Liver (tissue), 9 donors: ENCODE measurements around the gene IFNA6. TPM values are rescaled to one million over a fixed set of nuclear protein-coding genes. Genes with fewer than 3 reads are reported as not detected.

Experiments used
- DNase-seq: peaks from one replicate; pipeline ENCODE4 v3.0.0-alpha.2; 2017; ENCODE audit warnings: low spot score
- H3K27ac ChIP-seq, 2 donors: one replicate each; pipeline ENCODE4 v1.7.0; 2013; ENCODE audit warnings: inconsistent platforms in 2 of 2, low read length in 2 of 2, control low read depth in 1 of 2, low read depth in 1 of 2, mild to moderate bottlenecking in 1 of 2
- H3K27me3 ChIP-seq, 4 donors: one replicate each; pipeline versions ENCODE4 v1.6.1 to v1.7.0; 2013; ENCODE audit warnings: low read length in 3 of 4, inconsistent platforms in 1 of 4, mild to moderate bottlenecking in 1 of 4, moderate library complexity in 1 of 4; ENCODE audit not compliant: control insufficient read depth in 4 of 4, insufficient read depth in 4 of 4
- H3K36me3 ChIP-seq, 4 donors: one replicate each; pipeline versions ENCODE4 v1.6.1 to v1.7.0; 2013; ENCODE audit warnings: low read length in 3 of 4, mild to moderate bottlenecking in 3 of 4, low read depth in 1 of 4, moderate library complexity in 1 of 4; ENCODE audit not compliant: control insufficient read depth in 4 of 4, insufficient read depth in 3 of 4
- H3K4me1 ChIP-seq, 4 donors: one replicate each; pipeline versions ENCODE4 v1.6.1 to v1.7.0; 2013; ENCODE audit warnings: low read length in 3 of 4, mild to moderate bottlenecking in 3 of 4, moderate library complexity in 1 of 4; ENCODE audit not compliant: control insufficient read depth in 4 of 4, insufficient read depth in 4 of 4
- H3K4me3 ChIP-seq, 3 donors: one replicate each; pipeline versions ENCODE4 v1.6.1 to v1.7.0; 2013; ENCODE audit warnings: low read length in 3 of 3, control low read depth in 1 of 3, low read depth in 1 of 3, mild to moderate bottlenecking in 1 of 3
- H3K9ac ChIP-seq, 2 donors: one replicate each; pipeline ENCODE4 v1.7.0; 2013; ENCODE audit warnings: low read length in 2 of 2, mild to moderate bottlenecking in 2 of 2, moderate library complexity in 2 of 2, control low read depth in 1 of 2, low read depth in 1 of 2
- H3K9me3 ChIP-seq, 4 donors: one replicate each; pipeline versions ENCODE4 v1.6.1 to v1.7.0; 2013; ENCODE audit warnings: low read length in 3 of 4; ENCODE audit not compliant: control insufficient read depth in 4 of 4
- EGR1 ChIP-seq, 2 donors: IDR thresholded peaks; 2 replicates each; pipeline ENCODE4 v1.6.1; 2016 to 2018; ENCODE audit warnings: antibody characterized with exemption in 2 of 2, low read depth in 2 of 2
- FOXA1 ChIP-seq: IDR thresholded peaks from 2 replicates; pipeline ENCODE4 v1.6.1; 2016; ENCODE audit warnings: antibody characterized with exemption
- FOXA2 ChIP-seq: IDR thresholded peaks from 2 replicates; pipeline ENCODE4 v1.6.1; 2016; ENCODE audit warnings: antibody characterized with exemption
- GABPA ChIP-seq, 2 donors: IDR thresholded peaks in 1 of 2; conservative IDR thresholded peaks in 1 of 2; 2 replicates each; pipeline ENCODE4 v1.6.1; 2016; ENCODE audit warnings: antibody characterized with exemption in 2 of 2, mild to moderate bottlenecking in 1 of 2, moderate library complexity in 1 of 2
- HNF4A ChIP-seq, 2 donors: conservative IDR thresholded peaks; 2 replicates each; pipeline ENCODE4 v1.6.1; 2016; ENCODE audit warnings: antibody characterized with exemption in 2 of 2, mild to moderate bottlenecking in 2 of 2
- HNF4G ChIP-seq: IDR thresholded peaks from 2 replicates; pipeline ENCODE4 v1.6.1; 2016; ENCODE audit warnings: antibody characterized with exemption
- JUND ChIP-seq, 2 donors: IDR thresholded peaks; 2 replicates each; pipeline ENCODE4 v1.6.1; 2016; ENCODE audit warnings: antibody characterized with exemption in 2 of 2
- NR2F2 ChIP-seq: IDR thresholded peaks from 2 replicates; pipeline ENCODE4 v1.6.1; 2016; ENCODE audit warnings: antibody characterized with exemption
- RAD21 ChIP-seq, 2 donors: IDR thresholded peaks; 2 replicates each; pipeline ENCODE4 v1.6.1; 2016; ENCODE audit warnings: antibody characterized with exemption in 2 of 2, mild to moderate bottlenecking in 2 of 2
- RXRA ChIP-seq, 2 donors: IDR thresholded peaks; 2 replicates each; pipeline ENCODE4 v1.6.1; 2017 to 2018; ENCODE audit warnings: antibody characterized with exemption in 2 of 2, mild to moderate bottlenecking in 1 of 2
- SP1 ChIP-seq: IDR thresholded peaks from 2 replicates; pipeline ENCODE4 v1.6.1; 2018; ENCODE audit warnings: antibody characterized with exemption, mild to moderate bottlenecking
- TAF1 ChIP-seq: conservative IDR thresholded peaks from 2 replicates; pipeline ENCODE4 v1.6.1; 2016; ENCODE audit warnings: antibody characterized with exemption, mild to moderate bottlenecking
- YY1 ChIP-seq: IDR thresholded peaks from 2 replicates; pipeline ENCODE4 v1.6.1; 2016; ENCODE audit warnings: antibody characterized with exemption, mild to moderate bottlenecking
- ZBTB33 ChIP-seq: IDR thresholded peaks from 2 replicates; pipeline ENCODE4 v1.6.1; 2016; ENCODE audit warnings: antibody characterized with exemption
- WGBS: extraction: QIAGEN DNeasy Blood & Tissue Kit; methylation state at CpG from one replicate; pipeline ENCODE4 v1.1.7; 2013; 5-methylcytosine and 5-hydroxymethylcytosine counted together
- polyA plus RNA-seq, 2 donors: library from polyadenylated mRNA; stranded (reverse) in 1 of 2; unstranded in 1 of 2; fragments of 200-250 nt in 1 of 2; fragments of >200 nt in 1 of 2; fragmentation: Nextera tagmentation in 1 of 2; extraction: Ambion mirVana in 1 of 2; gene quantifications; one replicate each; pipeline versions ENCODE4 v1.2.1 to v1.2.3, GENCODE V29; 2013 to 2015
- total RNA-seq, 2 donors: library from RNA; depleted of rRNA; stranded (reverse); fragments of >200 nt; gene quantifications; one replicate each; pipeline ENCODE4 v1.2.3, GENCODE V29; 2014
- TF ChIP-seq, protein P1 (sequence below): IDR thresholded peaks from 2 replicates; pipeline ENCODE4 v1.6.1; 2016; ENCODE audit warnings: antibody characterized with exemption, mild to moderate bottlenecking
- TF ChIP-seq, protein P2 (sequence below): IDR thresholded peaks from 2 replicates; pipeline ENCODE4 v1.6.1; 2016; ENCODE audit warnings: antibody characterized with exemption
- TF ChIP-seq, protein P3 (sequence below): IDR thresholded peaks from 2 replicates; pipeline ENCODE4 v1.6.1; 2016; ENCODE audit warnings: antibody characterized with exemption
- TF ChIP-seq, protein P4 (sequence below): fragments of 150-350 bp; IDR thresholded peaks from 2 replicates; pipeline ENCODE4 v1.5.1; 2017; ENCODE audit warnings: improper control_type of control experiment, low read depth, low read length; ENCODE audit not compliant: missing input control
- donor health status: healthy.
- donor health status: healthy.
- donor health status: healthy.
- donor health status: healthy.
- donor health status: healthy.

Gene IFNA6
- total and polyA plus RNA-seq, 4 donors, result not detected

- Histone ChIP-seq H3K36me3 (no peaks in the 10 kb centered on the region), H3K9me3 (no peaks in the 10 kb centered on the region), H3K27ac (no peak overlapping the region), H3K4me3 (no peak overlapping the region), H3K27me3 (no peaks in the 10 kb centered on the region), H3K4me1 (peaks cover 6 to 20% (median 16%) of the 10 kb centered on the region in 4 donors), H3K9ac (no peak overlapping the region)
- 37% methylated on average over 2 of the region's 2 CpGs for WGBS
- no peak for DNase-seq
- TF ChIP-seq, protein P1, sequence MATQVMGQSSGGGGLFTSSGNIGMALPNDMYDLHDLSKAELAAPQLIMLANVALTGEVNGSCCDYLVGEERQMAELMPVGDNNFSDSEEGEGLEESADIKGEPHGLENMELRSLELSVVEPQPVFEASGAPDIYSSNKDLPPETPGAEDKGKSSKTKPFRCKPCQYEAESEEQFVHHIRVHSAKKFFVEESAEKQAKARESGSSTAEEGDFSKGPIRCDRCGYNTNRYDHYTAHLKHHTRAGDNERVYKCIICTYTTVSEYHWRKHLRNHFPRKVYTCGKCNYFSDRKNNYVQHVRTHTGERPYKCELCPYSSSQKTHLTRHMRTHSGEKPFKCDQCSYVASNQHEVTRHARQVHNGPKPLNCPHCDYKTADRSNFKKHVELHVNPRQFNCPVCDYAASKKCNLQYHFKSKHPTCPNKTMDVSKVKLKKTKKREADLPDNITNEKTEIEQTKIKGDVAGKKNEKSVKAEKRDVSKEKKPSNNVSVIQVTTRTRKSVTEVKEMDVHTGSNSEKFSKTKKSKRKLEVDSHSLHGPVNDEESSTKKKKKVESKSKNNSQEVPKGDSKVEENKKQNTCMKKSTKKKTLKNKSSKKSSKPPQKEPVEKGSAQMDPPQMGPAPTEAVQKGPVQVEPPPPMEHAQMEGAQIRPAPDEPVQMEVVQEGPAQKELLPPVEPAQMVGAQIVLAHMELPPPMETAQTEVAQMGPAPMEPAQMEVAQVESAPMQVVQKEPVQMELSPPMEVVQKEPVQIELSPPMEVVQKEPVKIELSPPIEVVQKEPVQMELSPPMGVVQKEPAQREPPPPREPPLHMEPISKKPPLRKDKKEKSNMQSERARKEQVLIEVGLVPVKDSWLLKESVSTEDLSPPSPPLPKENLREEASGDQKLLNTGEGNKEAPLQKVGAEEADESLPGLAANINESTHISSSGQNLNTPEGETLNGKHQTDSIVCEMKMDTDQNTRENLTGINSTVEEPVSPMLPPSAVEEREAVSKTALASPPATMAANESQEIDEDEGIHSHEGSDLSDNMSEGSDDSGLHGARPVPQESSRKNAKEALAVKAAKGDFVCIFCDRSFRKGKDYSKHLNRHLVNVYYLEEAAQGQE, result no peak
- TF ChIP-seq HNF4A (conservative IDR thresholded peaks at IDR 0.05) (no peak), RXRA (IDR thresholded peaks at IDR 0.05) (no peak), YY1 (no peak), JUND (IDR thresholded peaks at IDR 0.05) (no peak), HNF4G (no peak), FOXA2 (no peak), RAD21 (IDR thresholded peaks at IDR 0.05) (no peak), GABPA (IDR thresholded peaks at IDR 0.05 in 1 of 2, conservative IDR thresholded peaks at IDR 0.05 in 1 of 2) (no peak), FOXA1 (no peak), NR2F2 (no peak), TAF1 (no peak), ZBTB33 (no peak), SP1 (no peak), EGR1 (IDR thresholded peaks at IDR 0.05; ENCODE audit: low read depth in 2 of 2) (no peak)
- TF ChIP-seq, protein P2, sequence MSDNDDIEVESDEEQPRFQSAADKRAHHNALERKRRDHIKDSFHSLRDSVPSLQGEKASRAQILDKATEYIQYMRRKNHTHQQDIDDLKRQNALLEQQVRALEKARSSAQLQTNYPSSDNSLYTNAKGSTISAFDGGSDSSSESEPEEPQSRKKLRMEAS, result no peak
- TF ChIP-seq, protein P3, sequence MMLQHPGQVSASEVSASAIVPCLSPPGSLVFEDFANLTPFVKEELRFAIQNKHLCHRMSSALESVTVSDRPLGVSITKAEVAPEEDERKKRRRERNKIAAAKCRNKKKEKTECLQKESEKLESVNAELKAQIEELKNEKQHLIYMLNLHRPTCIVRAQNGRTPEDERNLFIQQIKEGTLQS, result no peak
- TF ChIP-seq, protein P4, sequence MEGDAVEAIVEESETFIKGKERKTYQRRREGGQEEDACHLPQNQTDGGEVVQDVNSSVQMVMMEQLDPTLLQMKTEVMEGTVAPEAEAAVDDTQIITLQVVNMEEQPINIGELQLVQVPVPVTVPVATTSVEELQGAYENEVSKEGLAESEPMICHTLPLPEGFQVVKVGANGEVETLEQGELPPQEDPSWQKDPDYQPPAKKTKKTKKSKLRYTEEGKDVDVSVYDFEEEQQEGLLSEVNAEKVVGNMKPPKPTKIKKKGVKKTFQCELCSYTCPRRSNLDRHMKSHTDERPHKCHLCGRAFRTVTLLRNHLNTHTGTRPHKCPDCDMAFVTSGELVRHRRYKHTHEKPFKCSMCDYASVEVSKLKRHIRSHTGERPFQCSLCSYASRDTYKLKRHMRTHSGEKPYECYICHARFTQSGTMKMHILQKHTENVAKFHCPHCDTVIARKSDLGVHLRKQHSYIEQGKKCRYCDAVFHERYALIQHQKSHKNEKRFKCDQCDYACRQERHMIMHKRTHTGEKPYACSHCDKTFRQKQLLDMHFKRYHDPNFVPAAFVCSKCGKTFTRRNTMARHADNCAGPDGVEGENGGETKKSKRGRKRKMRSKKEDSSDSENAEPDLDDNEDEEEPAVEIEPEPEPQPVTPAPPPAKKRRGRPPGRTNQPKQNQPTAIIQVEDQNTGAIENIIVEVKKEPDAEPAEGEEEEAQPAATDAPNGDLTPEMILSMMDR, result no peak
Measured at GRCh38 chr9:21314152-21314551, 36.5 kb downstream of the IFNA6 start.
